HPDE6-E6E7 (cell line): Measurements from ENCODE around the gene TRAPPC6A.
A peak's percentile ranks its signal among the peaks of the same experiment; 100 is the strongest.

ENCODE experiments used
- DNase-seq: peaks from one replicate; pipeline ENCODE4 v3.0.0; 2011; ENCODE audit warnings: missing footprints; ENCODE audit errors: extremely low spot score

The TRAPPC6A gene, protein sequence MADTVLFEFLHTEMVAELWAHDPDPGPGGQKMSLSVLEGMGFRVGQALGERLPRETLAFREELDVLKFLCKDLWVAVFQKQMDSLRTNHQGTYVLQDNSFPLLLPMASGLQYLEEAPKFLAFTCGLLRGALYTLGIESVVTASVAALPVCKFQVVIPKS

DNA sequence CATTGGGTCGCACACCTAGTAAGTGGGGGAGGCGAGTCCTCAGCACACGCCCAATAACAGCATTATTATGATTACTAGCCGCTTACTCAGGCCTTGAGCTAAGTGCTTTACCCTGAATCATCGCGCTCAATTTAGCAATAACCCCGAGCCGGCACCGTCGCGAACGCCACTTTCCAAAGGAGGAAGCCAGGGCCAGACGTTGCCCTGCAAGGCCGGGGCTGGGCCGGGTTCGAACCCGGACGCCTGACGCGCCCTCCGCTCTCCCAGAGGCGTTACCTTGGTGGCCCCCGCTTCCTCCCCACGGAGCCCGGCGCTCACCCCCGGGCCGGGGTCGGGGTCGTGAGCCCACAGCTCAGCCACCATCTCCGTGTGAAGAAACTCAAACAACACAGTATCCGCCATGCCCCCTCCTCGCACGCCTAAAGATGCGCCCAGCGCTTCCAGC, at the start of gene TRAPPC6A:
TSS of gene TRAPPC6A (minus strand) at position 421 of the 445 bp plus-strand sequence. CDS start at position 402, 19 bp downstream.
- DNase-seq = no peak

DNA sequence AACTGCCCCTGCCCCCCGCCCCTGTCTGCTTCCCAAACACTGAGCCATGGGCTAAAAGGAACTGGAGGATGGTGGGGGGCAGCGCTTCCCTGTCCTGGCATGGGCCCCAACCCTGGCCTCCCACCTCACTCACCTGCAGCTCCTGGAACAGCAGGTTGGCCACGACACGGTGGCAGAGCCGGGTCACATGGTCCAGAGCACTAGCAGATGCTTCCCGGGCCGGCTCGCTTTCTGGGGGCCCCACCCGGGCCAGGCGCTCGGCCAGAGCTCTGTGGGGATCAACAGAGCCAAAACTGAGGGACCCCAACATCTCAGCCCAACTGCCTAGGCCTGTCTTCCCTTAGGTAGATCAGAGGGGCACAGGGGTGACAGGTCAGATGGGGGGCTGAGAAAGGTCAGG, 46.6 kb upstream of the TRAPPC6A start:
- no peak for DNase-seq

DNA sequence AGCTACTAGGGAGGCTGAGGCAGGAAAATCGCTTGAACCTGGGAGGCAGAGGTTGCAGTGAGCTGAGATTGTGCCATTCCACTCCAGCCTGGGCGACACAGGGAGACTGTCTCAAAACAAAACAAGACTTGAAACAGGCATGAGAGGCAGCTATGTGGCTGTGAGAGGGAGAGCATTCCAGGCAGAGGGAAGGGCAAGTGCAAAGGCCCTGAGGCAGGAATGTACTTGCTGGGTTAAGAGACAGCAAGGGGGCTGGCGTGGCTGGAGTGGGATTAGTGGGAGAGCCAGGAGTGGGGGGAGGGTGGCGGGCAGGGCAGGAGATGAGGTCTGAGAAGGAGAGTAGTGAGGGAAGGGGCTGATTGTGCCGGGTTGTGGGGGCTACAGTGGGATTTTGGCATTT, 45.8 kb upstream of the TRAPPC6A start:
- DNase-seq = no peak

- DNase-seq = no peak
Observed at GRCh38 chr19:45222724-45223123, 44.7 kb upstream of the TRAPPC6A start.

DNA sequence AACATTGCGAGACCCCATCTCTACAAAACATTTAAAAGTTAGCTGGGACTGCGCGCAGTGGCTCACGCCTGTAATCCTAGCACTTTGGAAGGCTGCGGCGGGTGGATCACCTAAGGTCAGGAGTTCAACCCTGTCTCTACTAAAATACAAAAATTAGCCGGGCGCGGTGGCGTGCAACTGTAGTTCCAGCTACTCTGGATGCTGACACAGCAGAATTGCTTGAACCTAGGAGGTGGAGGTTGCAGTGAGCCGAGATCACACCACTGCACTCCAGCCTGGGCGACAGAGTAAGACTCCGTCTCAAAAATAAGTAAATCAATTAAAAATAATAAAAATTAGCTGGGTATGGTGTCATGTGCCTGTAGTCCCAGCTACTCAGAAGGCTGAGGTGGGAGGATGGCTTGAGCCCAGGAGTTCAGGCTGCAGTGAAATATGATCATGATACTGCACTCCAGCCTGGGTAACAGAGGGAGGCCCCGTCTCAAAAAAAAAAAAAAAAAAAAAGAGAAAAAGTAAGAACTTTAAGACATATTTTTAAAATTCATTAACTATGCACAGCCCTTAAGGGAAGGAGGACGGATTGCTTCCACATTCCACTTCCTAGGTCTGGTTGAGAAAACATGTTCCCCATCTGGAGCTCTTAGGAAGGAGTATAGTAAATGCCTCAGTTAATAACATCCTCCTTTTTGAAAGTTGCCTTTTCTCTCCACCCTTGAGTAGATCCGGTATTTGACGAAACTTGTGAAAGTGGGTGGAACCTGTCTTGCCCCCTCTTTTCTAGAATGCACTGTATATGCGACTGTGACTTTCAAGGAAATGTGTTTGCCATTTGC, 41.1 kb upstream of the TRAPPC6A start:
- no peak for DNase-seq

GRCh38 chr19:45218426-45218825, 40.4 kb upstream of the TRAPPC6A start:
- DNase-seq = no peak

GRCh38 chr19:45217957-45218334, 39.9 kb upstream of the TRAPPC6A start:
- DNase-seq = no peak

DNA sequence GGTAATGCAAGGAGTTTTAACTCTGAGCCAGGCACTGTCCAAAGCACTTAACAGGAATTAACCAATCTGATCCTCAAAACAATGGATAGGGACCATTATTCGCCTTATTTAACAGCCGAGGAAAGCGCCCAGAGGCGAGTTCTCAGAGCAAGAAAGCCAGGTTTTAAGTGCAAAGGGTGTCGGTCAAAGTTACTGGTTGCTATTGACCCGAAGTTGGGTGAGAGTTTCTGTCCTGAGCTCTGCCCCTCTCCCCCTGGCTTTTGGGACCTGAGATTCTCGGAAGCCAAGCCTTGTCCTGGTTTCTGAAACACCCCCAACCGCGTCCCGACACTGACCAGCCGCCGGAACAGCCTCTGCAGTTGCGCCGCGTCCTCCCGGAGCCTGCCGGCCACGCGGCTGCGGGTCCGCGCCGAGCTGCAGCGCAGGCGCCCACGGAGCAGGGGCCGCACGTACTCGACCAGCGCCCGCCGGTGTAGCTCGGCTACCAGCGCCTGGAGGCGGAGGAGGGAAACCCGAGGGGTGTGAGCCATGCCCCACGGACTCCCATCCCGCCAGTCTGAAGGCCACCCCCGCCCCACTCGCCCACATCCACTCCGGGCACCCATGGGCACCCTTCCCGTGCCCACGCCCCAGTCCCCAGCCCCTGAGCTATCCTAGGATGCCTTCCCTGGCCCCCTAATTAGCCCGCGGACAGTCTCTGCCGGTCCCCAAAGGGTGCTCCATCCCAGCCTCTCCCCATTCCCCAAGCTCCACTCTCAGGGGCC, 39.3 kb upstream of the TRAPPC6A start:
- DNase-seq = no peak

DNA sequence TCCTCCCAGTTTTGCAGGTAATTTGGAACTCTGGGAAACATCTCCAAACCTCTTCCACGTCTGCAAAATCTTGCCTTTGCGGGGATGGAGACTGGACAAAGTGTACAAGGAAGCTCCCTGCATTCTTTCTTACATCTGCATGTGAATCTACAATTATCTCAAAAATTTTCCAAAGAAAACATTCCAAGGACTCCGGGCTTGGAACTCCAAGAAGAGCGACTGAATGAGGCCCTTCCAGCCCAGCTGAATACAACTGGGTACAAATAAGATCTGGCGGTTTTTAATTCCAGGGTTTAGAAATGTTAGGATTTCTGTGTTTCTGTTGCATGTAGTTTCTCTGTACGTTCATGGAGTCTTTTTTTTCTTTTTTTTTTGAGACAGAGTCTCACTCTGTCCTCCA, 38.6 kb upstream of the TRAPPC6A start:
- no peak for DNase-seq

DNA sequence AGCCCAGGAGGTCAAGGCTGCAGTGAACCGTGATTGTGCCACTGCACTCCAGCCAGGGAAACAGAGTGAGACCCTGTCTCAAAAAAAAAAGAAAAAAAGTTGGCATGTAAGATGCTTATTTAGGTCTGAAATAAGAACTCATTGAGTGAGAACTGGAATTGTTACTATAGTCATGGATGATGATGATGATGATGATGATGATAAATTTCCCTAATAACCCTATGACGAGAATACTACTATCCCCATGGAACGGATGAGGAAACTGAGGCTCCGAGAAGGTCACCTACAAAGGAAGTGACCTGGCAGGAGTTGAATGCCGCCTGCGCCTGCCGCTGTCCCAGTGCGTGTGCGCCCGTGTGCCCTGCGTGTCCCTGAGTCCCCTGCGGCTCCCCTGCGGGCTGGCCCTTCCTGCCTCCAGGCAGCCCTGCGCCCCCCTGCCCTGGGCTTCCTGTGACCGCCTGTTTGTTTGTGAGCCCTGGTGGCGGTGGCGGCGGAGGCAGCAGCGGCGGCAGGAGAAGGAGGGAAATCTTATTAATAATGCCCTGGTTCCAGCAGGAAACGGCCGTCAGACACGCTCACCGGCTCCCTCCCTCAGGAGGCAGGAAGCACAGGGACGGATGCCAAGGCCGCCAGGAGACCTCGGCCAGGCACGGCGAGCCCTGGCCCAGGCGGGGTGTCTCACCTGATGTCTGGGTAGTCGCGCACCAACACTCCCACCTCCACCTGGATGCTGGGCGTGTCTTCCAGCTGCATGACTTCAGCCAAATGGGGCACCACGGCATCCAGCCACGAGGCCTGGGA, 37.6 kb upstream of the TRAPPC6A start:
- peak; percentile 20 for DNase-seq

DNA sequence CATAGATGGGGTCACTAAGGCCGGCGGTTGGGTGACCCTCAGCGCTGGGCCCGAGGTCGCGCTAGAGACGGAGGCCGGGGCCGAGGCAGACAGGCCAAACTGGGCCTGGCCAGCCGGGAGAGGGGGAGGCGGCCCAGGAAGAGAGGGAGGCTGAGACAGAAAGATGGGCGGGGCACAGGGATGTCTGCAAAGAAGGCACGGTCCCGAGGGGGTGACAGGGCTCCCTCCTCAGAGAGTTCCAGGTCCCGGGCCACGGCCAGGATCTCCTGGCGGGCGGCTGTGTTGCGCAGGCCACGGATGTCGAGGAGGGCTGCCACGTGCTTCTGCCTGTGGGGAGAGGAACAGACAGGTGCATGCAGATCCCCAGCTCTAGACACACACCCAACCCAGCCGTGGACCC, 35.0 kb upstream of the TRAPPC6A start:
- no peak for DNase-seq

GRCh38 chr19:45211751-45212381, 33.8 kb upstream of the TRAPPC6A start:
- DNase-seq = no peak

DNA sequence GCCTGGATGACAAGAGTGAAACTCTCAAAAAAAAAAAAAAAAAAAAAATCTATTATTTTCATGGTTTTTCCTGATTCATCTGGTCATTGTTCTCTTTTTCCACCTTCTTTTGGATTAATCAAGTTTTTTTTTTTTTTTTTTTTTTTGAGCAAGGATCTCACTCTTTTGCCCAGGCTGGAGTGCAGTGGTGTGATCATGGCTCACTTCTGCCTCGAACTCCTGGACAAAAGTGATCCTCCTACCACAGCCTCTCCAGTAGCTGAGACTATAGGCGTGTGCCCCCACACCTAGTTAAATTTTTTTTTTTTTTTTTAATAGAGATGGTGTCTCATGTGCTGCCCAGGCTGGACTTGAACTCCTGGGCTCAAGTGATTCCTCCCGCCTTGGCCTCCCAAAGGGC, 28.3 kb upstream of the TRAPPC6A start:
- no peak for DNase-seq

DNA sequence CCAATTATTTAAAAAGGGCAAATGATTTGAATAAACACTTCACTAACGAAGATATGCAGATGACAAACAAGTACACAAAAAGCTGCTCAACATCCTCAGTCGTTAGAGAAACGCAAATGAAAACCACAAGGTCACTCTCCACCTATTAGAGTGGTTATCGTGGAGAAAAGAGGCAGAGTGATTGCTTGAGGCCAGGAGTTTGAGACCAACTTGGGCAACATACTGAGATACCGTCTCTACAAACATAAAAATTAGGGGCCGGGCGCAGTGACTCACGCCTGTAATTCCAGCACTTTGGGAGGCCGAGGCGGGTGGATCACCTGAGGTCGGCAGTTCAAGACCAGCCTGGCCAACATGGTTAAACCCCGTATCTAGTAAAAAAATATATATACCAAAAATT, 27.8 kb upstream of the TRAPPC6A start:
- DNase-seq = no peak

DNA sequence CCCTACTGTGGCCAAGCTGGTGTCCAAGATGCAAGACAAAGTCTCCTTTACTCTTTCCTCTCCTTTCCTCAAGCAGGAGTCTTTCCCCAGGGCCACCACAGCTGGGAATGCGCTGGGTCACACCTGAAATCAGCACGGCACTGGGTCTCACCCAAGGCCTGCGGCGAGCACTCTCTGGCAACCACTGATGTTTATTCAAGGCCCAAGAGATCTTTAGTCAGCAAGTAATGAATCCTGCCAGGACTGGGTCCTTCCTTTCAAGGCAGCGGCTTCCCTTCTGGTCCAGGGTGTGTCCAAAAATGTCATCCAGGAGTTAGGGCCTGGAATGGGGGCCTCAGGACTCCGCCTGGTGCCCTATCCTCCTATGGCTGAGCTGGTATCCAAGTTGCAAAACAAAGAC, 24.6 kb upstream of the TRAPPC6A start:
- DNase-seq = no peak

DNA sequence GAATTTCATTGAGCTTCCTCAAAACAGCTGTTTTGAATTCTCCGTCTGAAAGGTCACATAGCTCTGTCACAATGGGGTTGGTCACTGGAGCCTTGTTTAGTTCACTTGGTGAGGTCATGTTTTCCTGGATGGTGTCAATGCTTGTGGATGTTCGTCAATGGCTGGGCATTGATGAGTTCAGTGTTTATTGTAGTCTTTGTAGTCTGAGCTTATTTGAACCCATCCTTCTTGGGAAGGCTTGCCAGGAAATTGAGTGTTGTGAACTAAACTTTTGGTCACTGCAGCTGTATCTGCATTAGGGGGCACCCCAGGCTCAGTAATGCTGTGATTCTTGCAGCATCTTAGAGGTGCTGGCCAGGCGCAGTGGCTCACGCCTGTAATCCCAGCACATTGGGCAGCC, 22.5 kb upstream of the TRAPPC6A start:
- DNase-seq = no peak

DNA sequence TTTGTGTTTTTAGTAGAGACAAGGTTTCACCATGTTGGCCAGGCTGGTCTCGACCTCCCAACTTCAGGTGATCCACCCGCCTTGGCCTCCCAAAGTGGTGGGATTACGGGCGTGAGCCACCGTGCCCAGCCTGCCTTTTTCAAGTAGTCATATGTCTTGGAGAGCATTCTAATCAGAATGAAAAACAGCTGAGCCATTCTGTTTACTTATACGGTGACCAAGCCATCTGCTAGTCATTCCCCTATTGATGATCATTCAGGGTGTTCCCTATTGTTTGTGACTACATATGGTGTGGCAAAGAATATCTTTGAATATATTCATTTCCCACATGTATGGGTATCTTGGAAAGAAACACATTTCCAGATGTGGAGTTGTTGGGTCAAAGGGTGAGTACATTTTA, 17.7 kb upstream of the TRAPPC6A start:
- DNase-seq = no peak

DNA sequence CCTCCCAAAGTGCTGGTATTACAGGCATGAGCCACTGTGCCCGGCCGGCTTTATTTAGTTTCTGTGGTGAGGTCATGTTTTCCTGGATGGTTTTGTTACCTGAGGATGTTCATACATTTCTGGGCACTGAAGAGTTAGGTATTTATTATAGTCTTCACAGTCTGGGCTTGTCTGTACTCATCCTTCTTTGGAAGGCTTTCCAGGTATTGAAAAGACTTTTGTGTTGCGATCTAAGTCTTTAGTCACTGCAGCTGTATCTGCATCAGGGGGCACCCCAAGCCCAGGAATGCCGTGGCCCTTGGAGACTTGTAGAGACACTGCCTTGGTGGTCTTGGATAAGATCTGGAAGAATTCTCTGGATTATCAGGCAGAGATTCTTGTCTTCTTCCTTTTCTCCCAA, 13.3 kb upstream of the TRAPPC6A start:
- DNase-seq = no peak

DNA sequence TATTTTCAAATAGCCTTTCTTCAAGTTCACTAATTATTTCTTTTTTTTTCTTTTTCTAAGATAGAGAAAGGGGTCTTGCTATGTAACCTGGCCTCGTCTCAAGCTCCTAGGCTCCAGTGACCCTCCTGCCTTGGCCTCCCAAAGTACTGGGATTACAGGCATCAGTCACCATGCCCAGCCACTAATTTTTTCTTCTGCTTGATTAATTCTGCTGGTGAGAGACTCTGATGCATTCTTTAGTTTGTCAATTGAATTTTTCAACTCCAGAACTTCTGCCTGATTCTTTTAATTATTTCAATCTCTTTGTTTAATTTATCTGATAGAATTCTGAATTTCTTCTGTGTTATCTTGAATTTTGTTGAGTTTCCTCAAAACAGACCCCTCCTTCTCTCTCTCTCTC, 11.9 kb upstream of the TRAPPC6A start:
- DNase-seq = no peak

DNA sequence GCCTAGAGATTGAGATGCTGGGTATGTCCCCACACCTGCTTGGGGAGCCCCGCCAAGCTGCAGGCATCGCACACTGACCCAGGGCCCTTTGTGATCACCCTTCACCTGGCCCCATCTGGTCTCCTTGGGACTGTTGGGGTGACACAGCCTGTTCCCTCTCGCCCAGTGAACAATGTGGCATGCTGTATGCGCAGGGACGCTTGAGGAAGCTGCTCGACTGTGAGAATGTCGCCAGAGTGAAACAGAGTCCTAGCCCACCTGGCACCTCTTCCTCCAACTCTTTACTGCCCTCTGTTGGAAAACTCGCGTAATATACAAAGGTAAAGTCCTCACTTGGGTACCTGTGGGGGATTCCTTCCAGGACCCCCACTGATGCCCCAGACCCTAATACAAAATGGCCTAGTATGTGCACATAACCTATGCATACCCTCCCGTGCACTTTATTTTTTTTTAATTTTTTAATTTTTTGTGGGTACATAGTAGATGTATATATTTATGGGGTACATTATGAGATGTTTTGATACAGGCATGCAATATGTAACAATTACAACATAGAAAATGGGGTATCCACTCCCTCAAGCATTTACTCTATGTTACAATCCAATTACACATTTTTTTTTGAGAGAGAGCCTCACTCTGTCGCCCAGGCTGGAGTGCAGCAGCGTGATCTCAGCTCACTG, 9.5 kb upstream of the TRAPPC6A start:
- no peak for DNase-seq
